ENCODE results near the gene ASNS. TPM values are rescaled to one million over a fixed set of nuclear protein-coding genes. Genes with fewer than 3 reads are reported as not detected.
"Not testable (repeated sequence)": the region's sequence is repeated elsewhere in the genome, so short reads cannot be mapped to it uniquely, and the experiment has no call there.

Gene ASNS
- total RNA-seq = 25.3 TPM
- long read RNA-seq, transcript ASNS-202 (13 exons, 1,994 nt) = major isoform, 9 of 12 reads
- long read RNA-seq, partial matches to known transcripts = 3 of 12 reads
- long read RNA-seq, other reads (novel, unspliced or antisense) = 0 of 12 reads

DNA sequence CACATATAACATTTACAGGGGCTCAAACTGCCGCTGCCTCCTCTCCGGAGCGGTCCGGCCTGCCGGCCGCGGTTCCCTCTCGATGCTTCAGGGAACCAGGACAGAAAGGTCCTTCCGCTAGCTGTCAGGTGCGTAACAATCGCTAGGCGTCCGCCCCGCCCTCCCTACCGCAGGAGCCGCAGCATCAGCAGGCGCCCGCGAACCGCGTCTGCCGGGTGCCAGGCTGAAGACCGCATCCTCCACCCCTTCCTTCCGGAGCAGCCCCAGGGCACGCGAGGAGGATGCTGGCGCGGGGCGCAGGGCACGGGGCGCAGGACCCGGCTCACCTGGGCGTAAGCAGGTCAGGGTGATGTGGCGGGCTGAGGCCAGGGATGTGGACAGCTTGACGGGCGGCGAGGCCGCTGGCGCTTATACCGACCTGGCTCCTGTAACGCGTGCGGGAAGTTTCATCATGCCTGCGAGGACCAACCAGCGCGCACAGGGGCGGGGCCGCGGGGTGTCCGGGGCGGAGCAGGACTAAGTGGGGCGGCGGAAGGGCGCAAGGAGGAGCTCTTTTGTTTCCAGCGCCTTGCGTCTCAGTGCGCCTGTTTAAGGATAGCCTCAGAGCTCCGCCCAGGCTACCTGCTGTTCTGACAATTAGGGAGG is at the start of gene ASNS:
Gene ASNS (minus strand): TSS at position 384 of the 645 bp plus-strand sequence. CDS start 3,252 bp downstream, outside the sequence.
- peak within 1 kb of the TSS; percentile 82 for H3K4me3 ChIP-seq
- ATAC-seq (peak; percentile 100), DNase-seq (peak; percentile 93)
- H3K4me1 ChIP-seq = peaks cover 16% of the 10 kb centered on the region
- peaks cover 18% of the 10 kb centered on the region for H3K36me3 ChIP-seq
- TF ChIP-seq, protein P1, sequence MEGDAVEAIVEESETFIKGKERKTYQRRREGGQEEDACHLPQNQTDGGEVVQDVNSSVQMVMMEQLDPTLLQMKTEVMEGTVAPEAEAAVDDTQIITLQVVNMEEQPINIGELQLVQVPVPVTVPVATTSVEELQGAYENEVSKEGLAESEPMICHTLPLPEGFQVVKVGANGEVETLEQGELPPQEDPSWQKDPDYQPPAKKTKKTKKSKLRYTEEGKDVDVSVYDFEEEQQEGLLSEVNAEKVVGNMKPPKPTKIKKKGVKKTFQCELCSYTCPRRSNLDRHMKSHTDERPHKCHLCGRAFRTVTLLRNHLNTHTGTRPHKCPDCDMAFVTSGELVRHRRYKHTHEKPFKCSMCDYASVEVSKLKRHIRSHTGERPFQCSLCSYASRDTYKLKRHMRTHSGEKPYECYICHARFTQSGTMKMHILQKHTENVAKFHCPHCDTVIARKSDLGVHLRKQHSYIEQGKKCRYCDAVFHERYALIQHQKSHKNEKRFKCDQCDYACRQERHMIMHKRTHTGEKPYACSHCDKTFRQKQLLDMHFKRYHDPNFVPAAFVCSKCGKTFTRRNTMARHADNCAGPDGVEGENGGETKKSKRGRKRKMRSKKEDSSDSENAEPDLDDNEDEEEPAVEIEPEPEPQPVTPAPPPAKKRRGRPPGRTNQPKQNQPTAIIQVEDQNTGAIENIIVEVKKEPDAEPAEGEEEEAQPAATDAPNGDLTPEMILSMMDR (IDR thresholded peaks at IDR 0.05) = no peak
- no peaks in the 10 kb centered on the region for H3K27me3 ChIP-seq (ENCODE audit: low read depth)
- H3K27ac ChIP-seq = peak within 1 kb of the TSS; percentile 75
- intact Hi-C loops (cut with DNase I) = no loop called here
- H3K9me3 ChIP-seq = no peaks in the 10 kb centered on the region

- H3K36me3 ChIP-seq; H3K27ac ChIP-seq; intact Hi-C loops (cut with DNase I); H3K4me1 ChIP-seq; H3K9me3 ChIP-seq; H3K27me3 ChIP-seq (ENCODE audit: low read depth); DNase-seq; H3K4me3 ChIP-seq; ATAC-seq: not testable (repeated sequence)
These were observed 49.0 kb upstream of the ASNS start for GRCh38 chr7:97921254-97921653.

GRCh38 chr7:97915267-97915666 is 43.1 kb upstream of the ASNS start:
- H3K27ac ChIP-seq; H3K4me1 ChIP-seq; H3K4me3 ChIP-seq; H3K36me3 ChIP-seq; intact Hi-C loops (cut with DNase I); ATAC-seq; DNase-seq; H3K27me3 ChIP-seq (ENCODE audit: low read depth); H3K9me3 ChIP-seq: not testable (repeated sequence)

DNA sequence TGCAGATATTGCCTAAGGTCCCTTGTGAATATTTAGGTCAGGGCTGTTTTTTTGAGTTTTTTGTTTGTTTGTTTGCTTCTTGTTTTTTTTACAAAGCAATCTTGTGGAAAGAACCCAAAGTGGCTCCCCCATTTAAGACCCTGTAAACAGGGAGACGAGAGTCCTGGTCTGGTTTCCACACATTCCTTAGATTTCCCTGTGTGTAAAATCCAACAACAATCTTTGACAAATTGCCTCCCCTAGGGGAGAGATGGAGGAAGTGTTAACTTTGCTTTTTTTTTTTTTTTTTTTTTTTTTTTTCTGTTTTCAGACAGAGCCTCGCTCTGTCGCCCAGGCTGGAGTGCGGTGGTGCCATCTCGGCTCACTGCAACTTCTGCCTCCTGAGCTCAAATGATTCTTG is 40.1 kb upstream of the ASNS start:
- H3K36me3 ChIP-seq; H3K4me1 ChIP-seq; H3K9me3 ChIP-seq; H3K27ac ChIP-seq; H3K4me3 ChIP-seq; H3K27me3 ChIP-seq (ENCODE audit: low read depth); DNase-seq; intact Hi-C loops (cut with DNase I); ATAC-seq: not testable (repeated sequence)

DNA sequence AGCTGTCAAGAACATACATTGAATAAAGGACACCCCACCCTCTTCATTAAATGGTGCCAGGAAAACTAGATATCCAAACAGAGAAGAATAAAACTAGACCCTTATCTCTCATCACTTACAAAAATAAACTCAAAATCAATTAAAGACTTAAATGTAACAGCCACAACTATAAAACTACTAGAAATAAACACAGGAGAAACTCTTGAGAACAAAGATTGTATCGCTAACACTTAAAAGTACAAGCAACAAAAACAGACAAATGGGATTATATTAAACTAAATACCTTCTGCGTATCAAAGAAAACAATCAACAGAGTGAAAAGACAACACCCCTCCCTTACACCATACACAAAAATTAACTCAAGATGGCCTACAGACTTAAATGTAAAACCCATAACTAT is 24.7 kb upstream of the ASNS start:
- intact Hi-C loops (cut with DNase I); H3K4me1 ChIP-seq; H3K9me3 ChIP-seq; H3K27ac ChIP-seq; H3K27me3 ChIP-seq (ENCODE audit: low read depth); H3K4me3 ChIP-seq; ATAC-seq; H3K36me3 ChIP-seq; DNase-seq: not testable (repeated sequence)

DNA sequence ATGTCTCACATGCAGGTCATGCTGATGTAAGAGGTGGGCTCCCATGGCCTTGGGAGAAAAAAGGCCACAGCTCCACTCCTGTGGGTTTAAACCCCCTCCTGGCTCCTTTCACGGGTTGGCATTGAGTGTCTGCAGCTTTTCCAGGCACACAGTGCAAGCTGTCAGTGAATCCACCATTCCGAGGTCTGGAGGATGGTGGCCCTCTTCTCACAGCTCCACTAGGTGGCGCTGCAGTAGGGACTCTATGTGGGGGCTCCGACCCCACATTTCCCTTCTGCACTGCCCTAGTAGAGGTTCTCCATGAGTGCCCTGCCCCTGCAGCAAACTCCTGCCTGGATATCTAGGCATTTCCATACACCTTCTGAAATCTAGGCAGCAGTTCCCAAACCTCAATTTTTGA is 19.5 kb upstream of the ASNS start:
- H3K27ac ChIP-seq; DNase-seq; H3K27me3 ChIP-seq (ENCODE audit: low read depth); H3K4me1 ChIP-seq; ATAC-seq; H3K36me3 ChIP-seq; H3K4me3 ChIP-seq; intact Hi-C loops (cut with DNase I); H3K9me3 ChIP-seq: not testable (repeated sequence)

DNA sequence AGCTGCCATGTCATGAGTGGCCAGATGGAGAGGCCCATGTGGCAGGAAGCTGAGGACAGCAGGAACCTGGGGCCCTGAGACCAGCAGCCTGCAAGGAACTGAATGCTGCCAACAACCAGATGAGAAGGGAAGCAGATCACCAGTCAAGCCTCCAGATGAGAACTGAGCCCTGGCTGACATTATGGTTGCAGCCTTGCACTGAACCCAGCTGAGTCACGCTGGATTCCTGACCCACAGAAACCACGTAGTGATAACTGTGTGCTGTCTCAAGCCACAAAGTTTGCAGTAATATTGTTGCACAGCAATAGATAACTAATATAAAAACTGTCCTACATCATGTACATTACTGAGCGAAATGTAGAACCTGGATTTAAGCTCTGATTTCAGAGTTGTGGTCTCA is 7.3 kb upstream of the ASNS start:
- DNase-seq; H3K36me3 ChIP-seq; H3K4me3 ChIP-seq; ATAC-seq; intact Hi-C loops (cut with DNase I); H3K27ac ChIP-seq; H3K4me1 ChIP-seq; H3K27me3 ChIP-seq (ENCODE audit: low read depth); H3K9me3 ChIP-seq: not testable (repeated sequence)

- H3K36me3 ChIP-seq; DNase-seq; H3K9me3 ChIP-seq; intact Hi-C loops (cut with DNase I); H3K27me3 ChIP-seq (ENCODE audit: low read depth); H3K4me3 ChIP-seq; H3K27ac ChIP-seq; ATAC-seq: not testable (repeated sequence)
- peaks cover 16% of the 10 kb centered on the region for H3K4me1 ChIP-seq
These were observed 2.7 kb upstream of the ASNS start for GRCh38 chr7:97874894-97875293.

GRCh38 chr7:97873606-97874005 is 1.4 kb upstream of the ASNS start:
- DNase-seq = no peak
- intact Hi-C loops (cut with DNase I) = no loop called here
- TF ChIP-seq, protein P1 (IDR thresholded peaks at IDR 0.05) = no peak
- Histone ChIP-seq H3K36me3 (peaks cover 3% of the 10 kb centered on the region), H3K4me1 (peaks cover 16% of the 10 kb centered on the region), H3K4me3 (no peak overlapping the region), H3K27ac (no peak overlapping the region), H3K9me3 (no peaks in the 10 kb centered on the region), H3K27me3 (ENCODE audit: low read depth) (no peaks in the 10 kb centered on the region)
- no peak for ATAC-seq
